SU-DHL-6 (cell line): ENCODE measurements around the gene ASTN2.

Experiments
- CTCF ChIP-seq: fragments of 200-600 bp; sonication (generic); IDR thresholded peaks from one replicate; pipeline ENCODE4 v1.5.1; 2017; ENCODE audit warnings: antibody characterized with exemption, mild to moderate bottlenecking, low read length, moderate library complexity; ENCODE audit not compliant: insufficient read depth, poor library complexity, severe bottlenecking
- EZH2phosphoT487 ChIP-seq: fragments of 200-600 bp; sonication (generic), shearing (Covaris generic); conservative IDR thresholded peaks from 2 replicates; pipeline ENCODE4 v1.6.1; 2018; ENCODE audit warnings: mild to moderate bottlenecking, antibody characterized with exemption, low read length, moderate library complexity, mixed read lengths

- TF ChIP-seq CTCF (no peak), EZH2phosphoT487 (no peak)
These were observed 261.8 kb downstream of the ASTN2 start for GRCh38 chr9:117153021-117153420.
